ENCODE results near the gene ANTXR1.
A peak's percentile ranks its signal among the peaks of the same experiment; 100 is the strongest.

The ANTXR1 gene

GRCh38 chr2:69096326-69097095 is 83.5 kb downstream of the ANTXR1 start:
- DNase-seq: no peak

GRCh38 chr2:69097148-69097610 is 84.2 kb downstream of the ANTXR1 start:
- peak in 23 of 58 donors; percentile 4 to 75 (median 36) for DNase-seq

GRCh38 chr2:69097891-69098655 is 85.1 kb downstream of the ANTXR1 start:
- no peak for DNase-seq

DNA sequence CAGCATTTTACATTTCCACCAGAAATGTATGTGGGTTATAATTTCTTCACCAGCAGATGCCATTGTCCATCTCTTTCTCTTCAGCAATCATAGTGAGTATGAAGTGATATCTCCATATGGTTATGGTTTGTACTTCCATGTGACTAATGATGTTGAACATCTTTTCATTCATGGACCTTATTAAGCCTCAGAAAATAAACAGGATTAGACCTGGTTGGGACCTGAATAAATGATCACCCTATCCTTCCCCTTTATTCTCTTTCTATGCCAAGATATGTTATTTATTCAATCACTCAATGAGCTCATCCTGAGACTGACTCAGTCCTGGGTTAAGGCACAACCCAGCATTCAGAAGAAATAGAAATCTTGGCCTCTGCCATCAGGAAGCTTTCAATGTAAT is 86.6 kb downstream of the ANTXR1 start:
- no peak for DNase-seq

- DNase-seq: peak in 8 of 58 donors; percentile 1 to 48 (median 34)
Measured at GRCh38 chr2:69100220-69100723, 87.3 kb downstream of the ANTXR1 start.

DNA sequence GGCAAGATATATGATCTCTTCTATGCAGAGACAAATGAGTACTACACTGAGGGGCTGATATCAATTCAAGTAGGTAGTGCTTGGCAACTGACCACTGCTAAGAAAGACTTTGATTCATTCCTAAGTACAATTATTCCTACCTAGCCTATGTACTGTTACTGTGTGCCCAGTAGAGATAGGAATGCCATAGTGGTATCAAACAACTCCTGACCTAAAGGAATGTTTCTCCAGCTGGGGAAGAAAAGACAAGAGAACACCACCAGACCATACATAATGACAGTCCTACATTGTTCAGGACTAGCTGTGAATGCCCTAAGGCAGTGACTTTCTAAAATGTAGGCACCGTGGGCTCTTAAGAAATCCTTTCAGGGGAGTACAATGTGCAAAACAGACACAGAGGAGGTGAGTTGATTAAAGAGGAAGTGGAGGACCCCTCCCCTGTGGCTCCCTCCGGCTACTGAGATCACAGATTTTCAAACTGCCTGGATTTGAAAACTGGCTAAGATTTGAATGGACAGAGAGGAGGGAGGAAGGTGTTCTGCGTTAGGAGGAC is 89.1 kb downstream of the ANTXR1 start:
- no peak for DNase-seq

DNA sequence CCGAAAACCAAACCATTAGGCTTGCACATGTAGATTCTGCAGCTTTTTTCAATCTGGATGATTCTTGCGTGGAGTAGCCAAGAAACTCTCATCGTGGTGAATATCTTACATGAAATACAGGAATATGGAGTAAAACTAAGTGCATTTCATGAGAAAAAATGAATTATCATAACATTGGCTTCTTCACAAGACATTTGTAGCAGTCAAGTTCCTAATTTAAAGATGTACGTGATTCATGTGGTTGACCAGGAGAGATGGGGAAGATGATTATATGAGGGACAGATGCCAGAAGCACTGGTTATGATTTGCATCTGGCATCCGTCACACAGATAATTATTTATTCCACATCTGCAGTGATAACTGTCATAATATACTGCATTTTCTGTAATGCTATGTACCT is 90.4 kb downstream of the ANTXR1 start:
- DNase-seq: no peak

GRCh38 chr2:69104261-69104660 is 91.3 kb downstream of the ANTXR1 start:
- no peak for DNase-seq

GRCh38 chr2:69109255-69109654 is 96.3 kb downstream of the ANTXR1 start:
- DNase-seq: no peak

DNA sequence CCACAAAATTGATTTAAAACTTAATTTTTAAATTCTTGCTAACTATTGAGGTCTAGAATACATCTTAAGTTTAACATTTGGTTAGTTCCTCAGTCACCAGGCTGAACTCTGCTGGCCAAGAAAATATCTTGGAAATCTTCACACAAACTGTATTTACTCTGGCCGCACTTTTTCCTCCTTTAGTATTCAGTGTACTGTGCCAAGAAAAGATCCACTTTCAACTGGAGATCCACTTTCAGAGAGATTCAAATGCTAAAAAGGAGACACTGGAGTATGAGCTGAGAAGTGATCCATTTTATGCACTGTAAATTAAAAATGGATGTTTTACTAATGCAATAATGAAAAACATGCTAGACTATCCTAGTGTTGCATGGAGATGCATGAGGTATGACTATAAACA is 98.1 kb downstream of the ANTXR1 start:
- no peak for DNase-seq

- DNase-seq: no peak
Measured at GRCh38 chr2:69113627-69114026, 100.6 kb downstream of the ANTXR1 start.

DNA sequence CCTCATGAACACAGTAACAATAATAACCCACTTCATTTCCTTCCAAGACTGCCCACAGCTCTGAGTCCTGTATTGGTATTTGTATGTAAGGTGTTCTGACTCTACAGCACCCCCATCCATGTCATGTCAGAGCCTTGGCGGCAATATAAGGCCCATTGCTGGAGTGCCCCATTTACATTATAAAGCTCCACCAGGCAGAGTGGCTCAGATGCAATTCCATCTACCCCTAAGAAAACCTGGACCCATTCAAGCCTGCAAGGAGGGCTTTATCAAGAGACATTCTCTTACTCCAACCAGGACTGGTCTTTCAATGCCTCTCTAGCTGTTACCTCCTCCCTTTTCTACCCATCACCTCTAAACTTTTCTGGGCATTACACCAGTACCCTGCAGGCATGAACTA is 101.6 kb downstream of the ANTXR1 start:
- no peak for DNase-seq

DNA sequence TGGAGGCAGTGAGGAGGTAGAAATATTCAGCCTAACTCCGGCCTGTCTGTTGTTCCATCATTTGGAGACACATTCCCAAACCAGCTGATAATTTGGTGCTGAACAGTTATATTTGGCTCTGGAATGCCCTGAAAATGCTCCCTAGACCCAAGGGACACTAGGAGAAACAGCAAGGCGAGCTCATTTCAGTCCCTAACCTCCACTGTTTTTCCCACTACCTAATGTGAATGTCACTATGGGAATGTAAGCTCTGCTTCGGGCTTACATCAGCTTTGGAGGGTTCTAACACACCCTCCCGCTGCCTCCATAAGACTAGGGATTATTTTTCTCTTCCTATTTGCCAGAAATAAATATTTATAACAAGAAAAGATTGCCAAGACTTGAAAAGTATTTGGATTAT is 103.5 kb downstream of the ANTXR1 start:
- DNase-seq: no peak

GRCh38 chr2:69118609-69119008 is 105.6 kb downstream of the ANTXR1 start:
- DNase-seq: peak in 1 of 58 donors; percentile 5

- no peak for DNase-seq
Measured at GRCh38 chr2:69119104-69119894, 106.3 kb downstream of the ANTXR1 start.

DNA sequence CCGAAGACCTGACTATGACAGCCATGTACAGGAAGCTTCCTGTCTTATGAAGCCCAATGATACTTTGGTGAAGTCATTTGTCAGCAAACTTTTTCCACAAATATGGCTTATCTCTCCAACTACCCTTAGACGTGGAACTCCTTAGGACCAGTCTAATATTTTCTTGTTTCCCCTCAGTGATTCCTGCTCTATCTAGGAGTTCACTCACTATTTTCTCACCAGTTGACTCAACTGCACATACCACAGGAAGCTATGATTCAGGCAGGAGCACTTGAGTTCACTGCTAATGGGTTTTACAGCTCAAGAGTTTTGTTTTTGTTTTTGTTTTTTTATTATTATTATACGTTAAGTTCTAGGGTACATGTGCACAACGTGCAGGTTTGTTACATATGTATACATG is 109.3 kb downstream of the ANTXR1 start:
- no peak for DNase-seq

DNA sequence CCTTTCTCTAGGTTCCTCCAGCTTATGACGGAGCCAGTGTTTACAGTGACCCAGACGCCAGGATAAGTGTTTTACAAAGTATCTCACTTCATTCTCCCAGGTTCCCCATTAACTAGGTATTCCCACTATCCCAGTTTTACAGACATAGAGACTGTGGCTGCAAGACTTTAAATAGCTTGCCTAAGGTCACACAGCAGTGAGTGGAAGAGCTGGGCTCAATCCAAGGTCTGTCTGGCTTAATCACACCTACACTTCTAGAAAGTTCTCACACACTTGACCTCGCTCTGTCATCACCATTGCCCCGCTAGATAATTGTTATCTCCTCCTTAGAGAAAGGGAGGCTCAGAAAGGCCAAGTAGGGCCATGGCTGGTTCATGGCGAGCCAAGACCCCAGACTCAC is 110.2 kb downstream of the ANTXR1 start:
- no peak for DNase-seq

DNA sequence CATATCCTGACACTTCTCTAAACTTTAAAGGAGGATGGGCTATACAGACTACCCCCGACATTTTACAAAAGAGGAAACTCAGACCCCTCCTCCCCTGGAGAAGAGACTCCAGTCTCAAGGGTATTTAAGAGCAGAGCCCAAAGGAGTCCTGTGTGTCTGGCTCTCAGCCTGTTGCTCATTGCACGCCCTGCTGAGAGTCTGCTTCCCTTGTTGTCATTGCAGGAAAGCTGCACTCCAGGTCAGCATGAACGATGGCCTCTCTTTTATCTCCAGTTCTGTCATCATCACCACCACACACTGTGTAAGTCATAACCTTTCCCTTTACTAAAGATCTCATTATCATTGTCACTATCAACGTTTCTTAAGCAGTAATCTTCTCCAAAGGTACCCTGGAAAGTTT is 111.4 kb downstream of the ANTXR1 start:
- DNase-seq: no peak

- DNase-seq: no peak
Measured at GRCh38 chr2:69125816-69126215, 112.8 kb downstream of the ANTXR1 start.

DNA sequence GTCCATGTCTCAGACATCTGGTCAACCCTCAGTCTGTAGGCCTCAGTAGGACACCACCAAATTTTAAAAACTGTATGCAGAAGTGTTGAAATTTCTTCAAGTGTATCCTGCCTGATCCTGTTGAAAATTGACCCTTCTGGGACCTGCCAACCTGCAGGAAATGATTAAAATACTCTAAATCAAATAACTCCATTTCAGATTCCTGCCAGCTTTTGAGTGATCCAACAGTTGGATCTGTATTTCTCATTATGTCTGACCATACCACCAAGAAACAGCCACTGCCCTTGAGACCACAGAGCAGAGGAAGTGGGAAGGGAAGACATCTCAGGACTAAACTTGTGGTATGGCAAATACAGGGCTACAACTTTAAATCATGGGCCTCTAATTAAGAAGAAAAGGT is 113.4 kb downstream of the ANTXR1 start:
- DNase-seq: no peak

- no peak for DNase-seq
Measured at GRCh38 chr2:69131452-69131851, 118.5 kb downstream of the ANTXR1 start.
